GM18498 (cell line): Measurements from ENCODE around the gene SOX18.
"Not testable (repeated sequence)": the region's sequence is repeated elsewhere in the genome, so short reads cannot be mapped to it uniquely, and the experiment has no call there.

ENCODE experiments used
- ATAC-seq: cut with Tn5 transposase; IDR thresholded peaks from one replicate; pipeline ENCODE4 v1.9.1; 2021; ENCODE audit warnings: mild to moderate bottlenecking, moderate library complexity; ENCODE audit not compliant: unreplicated experiment

Gene SOX18

GRCh38 chr20:64049060-64049877, at the start of gene SOX18:
TSS of gene SOX18 (minus strand) at chr20:64049639. CDS start at chr20:64049516, 123 bp downstream.
- ATAC-seq: no peak

DNA sequence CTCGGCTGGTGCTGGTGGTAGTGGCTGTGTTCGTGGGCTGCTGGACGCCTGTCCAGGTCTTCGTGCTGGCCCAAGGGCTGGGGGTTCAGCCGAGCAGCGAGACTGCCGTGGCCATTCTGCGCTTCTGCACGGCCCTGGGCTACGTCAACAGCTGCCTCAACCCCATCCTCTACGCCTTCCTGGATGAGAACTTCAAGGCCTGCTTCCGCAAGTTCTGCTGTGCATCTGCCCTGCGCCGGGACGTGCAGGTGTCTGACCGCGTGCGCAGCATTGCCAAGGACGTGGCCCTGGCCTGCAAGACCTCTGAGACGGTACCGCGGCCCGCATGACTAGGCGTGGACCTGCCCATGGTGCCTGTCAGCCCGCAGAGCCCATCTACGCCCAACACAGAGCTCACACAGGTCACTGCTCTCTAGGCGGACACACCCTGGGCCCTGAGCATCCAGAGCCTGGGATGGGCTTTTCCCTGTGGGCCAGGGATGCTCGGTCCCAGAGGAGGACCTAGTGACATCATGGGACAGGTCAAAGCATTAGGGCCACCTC, 49.1 kb upstream of the SOX18 start:
- ATAC-seq: no peak

- ATAC-seq: no peak
These were observed 47.1 kb upstream of the SOX18 start for GRCh38 chr20:64096535-64096934.

GRCh38 chr20:64095927-64096326, 46.5 kb upstream of the SOX18 start:
- ATAC-seq: no peak

GRCh38 chr20:64095455-64095854, 46.0 kb upstream of the SOX18 start:
- ATAC-seq: no peak

- ATAC-seq: no peak
These were observed 43.6 kb upstream of the SOX18 start for GRCh38 chr20:64093013-64093503.

DNA sequence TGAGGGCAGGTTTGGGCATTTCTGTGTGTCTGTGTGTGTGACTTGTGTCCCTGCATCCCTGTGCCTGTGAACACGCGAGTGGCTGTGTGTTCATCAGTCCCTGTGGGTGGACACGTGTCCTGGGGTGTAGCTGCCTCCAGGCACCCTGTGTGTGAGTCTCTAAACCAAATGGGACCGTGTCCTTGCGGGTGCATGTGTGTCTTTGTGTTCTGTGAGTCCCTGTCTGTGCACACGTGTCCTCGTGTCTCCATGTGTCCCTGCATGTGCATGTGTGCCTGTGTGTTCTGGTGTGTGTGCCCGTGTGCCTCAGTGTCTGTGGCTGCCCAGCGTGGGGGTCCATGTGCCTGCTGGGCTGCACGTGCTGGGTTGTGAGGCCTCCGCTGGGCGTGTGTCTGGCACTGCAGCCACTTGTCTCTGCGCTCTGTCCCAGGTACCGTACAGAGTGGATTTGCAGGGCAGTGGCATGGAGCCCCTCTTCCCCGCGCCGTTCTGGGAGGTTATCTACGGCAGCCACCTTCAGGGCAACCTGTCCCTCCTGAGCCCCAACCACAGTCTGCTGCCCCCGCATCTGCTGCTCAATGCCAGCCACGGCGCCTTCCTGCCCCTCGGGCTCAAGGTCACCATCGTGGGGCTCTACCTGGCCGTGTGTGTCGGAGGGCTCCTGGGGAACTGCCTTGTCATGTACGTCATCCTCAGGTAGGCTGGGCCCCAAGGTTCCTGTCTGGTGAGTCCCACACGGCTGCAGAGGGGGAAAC, 43.0 kb upstream of the SOX18 start:
- ATAC-seq: no peak

- ATAC-seq: no peak
These were observed 42.3 kb upstream of the SOX18 start for GRCh38 chr20:64091770-64092169.

DNA sequence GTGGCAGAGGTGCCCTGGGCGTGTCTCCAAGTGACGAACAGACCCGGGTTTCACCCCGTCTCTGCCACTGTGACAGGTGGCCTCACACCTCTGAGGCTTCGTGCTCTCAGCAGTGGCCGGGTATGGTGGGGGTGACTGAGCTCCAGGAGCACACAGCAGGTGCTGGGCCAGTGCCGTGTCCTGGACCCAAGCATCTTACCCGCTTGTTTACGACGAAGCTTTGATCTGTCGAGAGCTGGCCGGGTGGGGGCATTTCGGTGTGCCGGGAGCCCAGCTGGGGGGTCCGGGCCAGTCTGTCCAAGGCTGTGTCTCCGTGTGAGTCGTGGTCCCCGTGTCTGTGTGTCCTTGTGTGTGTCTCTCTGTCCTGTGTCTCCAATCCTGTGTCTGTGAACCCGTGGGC, 41.9 kb upstream of the SOX18 start:
- ATAC-seq: no peak

DNA sequence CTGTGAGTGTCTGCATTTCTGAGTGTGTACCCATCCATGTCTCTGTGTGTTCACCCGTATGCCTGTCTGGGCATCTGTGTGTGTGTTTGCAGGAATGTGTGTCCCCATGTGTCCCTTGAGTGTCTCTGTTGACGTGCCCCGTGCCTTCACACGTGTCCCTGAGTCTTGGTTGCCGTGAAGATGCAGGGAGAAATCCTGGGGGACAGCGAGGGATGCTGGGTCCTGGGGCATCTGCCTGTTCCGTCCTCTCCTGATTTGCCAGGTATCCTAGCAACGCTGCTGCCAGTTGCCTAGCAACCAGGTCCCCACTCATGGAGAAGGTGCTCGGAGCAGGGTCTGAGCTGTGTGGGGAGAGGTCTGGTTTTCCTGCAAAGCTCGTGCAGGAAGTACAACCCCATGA, 40.7 kb upstream of the SOX18 start:
- ATAC-seq: no peak

DNA sequence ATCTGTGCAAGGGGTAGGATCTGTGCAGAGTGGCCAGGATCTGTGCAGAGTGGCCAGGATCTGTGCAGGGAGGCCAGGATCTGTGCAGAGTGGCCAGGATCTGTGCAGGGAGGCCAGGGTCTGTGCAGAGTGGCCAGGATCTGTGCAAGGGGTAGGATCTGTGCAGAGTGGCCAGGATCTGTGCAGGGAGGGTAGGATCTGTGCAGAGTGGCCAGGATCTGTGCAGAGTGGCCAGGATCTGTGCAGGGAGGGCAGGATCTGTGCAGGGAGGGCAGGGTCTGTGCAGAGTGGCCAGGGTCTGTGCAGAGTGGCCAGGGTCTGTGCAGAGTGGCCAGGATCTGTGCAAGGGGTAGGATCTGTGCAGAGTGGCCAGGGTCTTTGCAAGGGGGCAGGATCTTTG, 39.1 kb upstream of the SOX18 start:
- ATAC-seq: not testable (repeated sequence)

DNA sequence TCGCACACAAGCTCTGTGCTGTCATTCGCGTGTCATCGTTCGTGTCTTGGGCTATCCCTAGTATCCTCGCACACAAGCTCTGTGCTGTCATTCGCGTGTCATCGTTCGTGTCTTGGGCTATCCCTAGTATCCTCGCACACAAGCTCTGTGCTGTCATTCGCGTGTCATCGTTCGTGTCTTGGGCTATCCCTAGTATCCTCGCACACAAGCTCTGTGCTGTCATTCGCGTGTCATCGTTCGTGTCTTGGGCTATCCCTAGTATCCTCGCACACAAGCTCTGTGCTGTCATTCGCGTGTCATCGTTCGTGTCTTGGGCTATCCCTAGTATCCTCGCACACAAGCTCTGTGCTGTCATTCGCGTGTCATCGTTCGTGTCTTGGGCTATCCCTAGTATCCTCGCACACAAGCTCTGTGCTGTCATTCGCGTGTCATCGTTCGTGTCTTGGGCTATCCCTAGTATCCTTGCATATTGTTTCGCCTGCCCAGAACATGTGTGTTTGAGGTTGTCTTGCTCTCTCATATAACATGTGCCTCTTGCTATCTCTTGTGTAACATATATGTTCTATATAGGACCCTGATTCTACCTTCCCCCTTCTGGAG, 37.9 kb upstream of the SOX18 start:
- ATAC-seq: not testable (repeated sequence)

DNA sequence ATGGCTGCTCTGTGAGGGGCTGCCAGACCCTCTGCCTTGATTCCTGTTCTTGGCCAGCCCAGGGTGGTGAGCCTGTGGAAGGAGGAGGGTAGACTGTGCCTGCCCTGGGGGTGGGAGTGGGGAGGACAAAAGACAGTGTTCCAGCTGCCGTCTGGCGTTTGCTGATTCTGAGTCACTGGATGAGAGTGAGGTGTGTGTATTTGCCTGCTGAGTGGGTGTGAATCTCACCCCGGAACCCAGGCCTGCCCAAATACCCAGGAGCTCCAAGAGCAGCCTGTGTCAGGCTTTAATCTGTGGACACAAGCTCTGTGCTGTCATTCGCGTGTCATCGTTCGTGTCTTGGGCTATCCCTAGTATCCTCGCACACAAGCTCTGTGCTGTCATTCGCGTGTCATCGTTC, 37.4 kb upstream of the SOX18 start:
- ATAC-seq: no peak

DNA sequence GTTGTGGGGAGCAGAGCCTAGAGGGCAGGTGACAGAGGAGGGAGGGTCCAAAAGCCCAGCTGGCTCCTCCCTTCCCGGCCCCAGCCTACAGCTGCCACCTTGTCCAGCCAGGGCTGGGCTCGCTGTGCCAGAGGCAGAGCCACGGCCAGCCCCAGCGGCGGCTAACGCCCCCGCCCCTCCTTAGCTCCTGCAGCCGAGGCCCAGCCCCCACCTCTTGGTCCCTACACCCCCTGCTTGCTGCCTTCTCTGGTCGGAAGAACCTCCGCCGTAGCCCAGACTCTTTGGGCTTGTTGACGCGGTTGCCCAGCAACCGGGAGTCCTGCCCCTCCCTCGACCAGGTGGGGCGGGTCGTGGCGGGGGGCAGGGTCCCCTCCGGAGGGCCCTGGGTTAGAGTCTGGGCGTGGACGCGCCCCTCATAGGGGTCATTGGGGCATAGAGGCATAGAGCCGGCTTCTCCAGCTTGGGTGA, 35.3 kb upstream of the SOX18 start:
- no peak for ATAC-seq

- no peak for ATAC-seq
These were observed 34.6 kb upstream of the SOX18 start, which contains the start of gene LKAAEAR1 for GRCh38 chr20:64083804-64084684. TSS of gene LKAAEAR1 (minus strand) at chr20:64084398. CDS start at chr20:64084219, 179 bp downstream.

- no peak for ATAC-seq
These were observed 34.0 kb upstream of the SOX18 start for GRCh38 chr20:64083378-64083803.

DNA sequence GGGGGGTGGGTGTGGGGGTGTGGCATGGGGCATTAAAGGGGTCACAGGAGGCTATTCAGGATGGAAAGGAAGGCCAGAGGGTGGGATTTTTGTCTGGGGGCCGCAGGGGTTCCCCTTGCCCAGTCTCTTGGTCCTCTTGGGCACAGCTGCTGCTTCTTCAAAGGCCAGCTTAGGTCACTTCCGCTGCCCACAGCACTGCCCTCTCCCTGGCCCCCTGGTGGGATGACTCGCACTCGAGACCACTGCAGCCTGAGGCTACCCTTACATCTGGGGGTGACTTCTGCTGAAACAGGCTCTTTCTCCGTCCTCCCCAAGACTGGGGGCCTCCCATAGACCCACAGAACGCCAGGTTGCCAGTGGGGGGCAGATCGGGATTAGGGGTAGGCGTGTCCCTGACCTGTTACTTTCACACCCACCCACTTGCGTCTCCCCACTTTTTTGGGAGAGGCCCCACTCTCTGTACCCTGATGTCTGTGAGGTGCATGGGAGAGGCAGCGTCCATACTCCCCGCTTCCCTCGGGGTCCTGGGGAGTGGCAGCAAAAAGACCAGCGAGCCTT, 33.5 kb upstream of the SOX18 start:
- no peak for ATAC-seq

DNA sequence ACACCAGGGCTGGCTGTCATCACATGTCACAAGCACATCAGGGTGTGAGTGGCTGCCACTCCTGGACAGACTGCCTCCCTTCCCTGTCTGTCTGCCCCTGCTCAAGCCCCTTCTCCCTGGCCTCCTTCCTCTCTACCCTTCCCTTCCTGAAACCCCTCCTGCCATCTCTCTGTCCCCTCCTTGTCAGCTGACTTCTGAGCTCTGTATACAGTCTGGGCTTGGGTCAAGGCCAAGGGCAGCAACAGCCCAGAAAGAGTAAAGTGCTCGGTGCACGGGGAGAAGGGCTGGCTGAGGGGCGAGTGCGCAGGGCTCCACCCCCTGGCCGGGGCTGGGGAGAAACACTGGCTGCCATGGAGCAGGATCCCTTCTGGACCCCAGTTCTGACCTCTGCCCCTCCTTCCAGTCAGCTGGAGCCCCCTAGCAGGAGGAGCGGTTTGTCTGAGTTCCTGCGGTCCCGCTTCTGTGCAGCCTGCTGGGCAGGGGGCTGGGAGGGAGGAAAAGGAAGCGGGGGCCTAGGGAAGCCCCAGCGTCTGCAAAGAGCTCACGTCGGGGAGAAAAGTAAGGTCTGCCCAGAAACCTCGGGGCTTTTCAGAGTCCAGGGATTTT, 32.8 kb upstream of the SOX18 start:
- no peak for ATAC-seq

DNA sequence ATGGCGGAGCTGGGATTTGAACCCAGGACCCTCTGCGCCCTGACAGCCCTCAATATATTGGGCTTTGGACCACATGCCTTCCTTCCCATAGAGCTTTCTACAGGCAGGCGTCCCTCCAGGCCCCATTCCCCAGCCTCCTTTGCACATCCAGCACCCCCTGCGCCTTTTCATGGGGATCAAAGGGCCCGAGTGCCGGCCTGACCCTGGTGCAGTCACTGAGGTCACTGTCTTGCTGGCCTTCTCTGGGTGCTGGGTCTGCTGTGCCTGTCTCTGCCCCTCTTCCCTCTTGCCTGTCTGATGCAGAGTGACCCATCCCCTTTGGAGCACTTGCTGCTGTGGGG, 32.2 kb upstream of the SOX18 start:
- ATAC-seq: no peak
